HL-60/S4 (cell line): Measurements from ENCODE around the gene CEP97.
"Not testable (repeated sequence)": the region's sequence is repeated elsewhere in the genome, so short reads cannot be mapped to it uniquely, and the experiment has no call there.

Source experiments
- in situ Hi-C: fragments of 300-500 bp; cut with MboI; formaldehyde crosslinking; loops from 2 replicates; pipeline ENCODE4 v1.14.3; 2022; ENCODE audit warnings: low sequenced_read_pairs

Gene CEP97

GRCh38 chr3:101701696-101702634 is 22.4 kb upstream of the CEP97 start:
- in situ Hi-C loops: no loop called here

GRCh38 chr3:101702726-101703125 is 21.7 kb upstream of the CEP97 start:
- in situ Hi-C loops: no loop called here

- in situ Hi-C loops: no loop called here
Measured at GRCh38 chr3:101703169-101703568, 21.2 kb upstream of the CEP97 start.

- in situ Hi-C loops: not testable (repeated sequence)
Measured at GRCh38 chr3:101704639-101705038, 19.8 kb upstream of the CEP97 start.

GRCh38 chr3:101709126-101709525 is 15.3 kb upstream of the CEP97 start:
- in situ Hi-C loops: no loop called here

GRCh38 chr3:101718455-101718854 is 6.0 kb upstream of the CEP97 start:
- in situ Hi-C loops: no loop called here

GRCh38 chr3:101719604-101720185 is 4.7 kb upstream of the CEP97 start:
- in situ Hi-C loops: no loop called here

- in situ Hi-C loops: no loop called here
Measured at GRCh38 chr3:101720851-101721840, 3.3 kb upstream of the CEP97 start.

GRCh38 chr3:101722394-101723173 is 1.8 kb upstream of the CEP97 start:
- in situ Hi-C loops: no loop called here

GRCh38 chr3:101725194-101725889 is 928 bp downstream of the CEP97 start:
- in situ Hi-C loops: no loop called here

- in situ Hi-C loops: no loop called here
Measured at GRCh38 chr3:101725890-101726275, 1.5 kb downstream of the CEP97 start.

- in situ Hi-C loops: no loop called here
Measured at GRCh38 chr3:101729586-101729985, 5.2 kb downstream of the CEP97 start.

- in situ Hi-C loops: no loop called here
Measured at GRCh38 chr3:101730839-101731238, 6.4 kb downstream of the CEP97 start.

- in situ Hi-C loops: no loop called here
Measured at GRCh38 chr3:101732240-101732641, 7.8 kb downstream of the CEP97 start.

- in situ Hi-C loops: no loop called here
Measured at GRCh38 chr3:101735833-101736232, 11.4 kb downstream of the CEP97 start.

- in situ Hi-C loops: not testable (repeated sequence)
Measured at GRCh38 chr3:101741914-101742313, 17.5 kb downstream of the CEP97 start.

- in situ Hi-C loops: no loop called here
Measured at GRCh38 chr3:101744811-101745210, 20.4 kb downstream of the CEP97 start.

GRCh38 chr3:101745934-101746333 is 21.5 kb downstream of the CEP97 start:
- in situ Hi-C loops: not testable (repeated sequence)

GRCh38 chr3:101753386-101754113 is 29.1 kb downstream of the CEP97 start:
- in situ Hi-C loops: not testable (repeated sequence)
